ENCODE measurements around the gene RPS6KL1.

Gene RPS6KL1

GRCh38 chr14:74904635-74905503, 18.2 kb downstream of the RPS6KL1 start (continued):
- TF ChIP-seq CREB5 (CRISPR knock-in tag; IDR thresholded peaks at IDR 0.05; ENCODE audit: low read depth) (no peak), TCF4 (CRISPR knock-in tag; IDR thresholded peaks at IDR 0.05; ENCODE audit: borderline replicate concordance) (no peak), CSDC2 (CRISPR knock-in tag; IDR thresholded peaks at IDR 0.05) (no peak), ZNF8 (CRISPR knock-in tag; IDR thresholded peaks at IDR 0.05) (no peak)

GRCh38 chr14:74902941-74903705, 19.9 kb downstream of the RPS6KL1 start:
- TF ChIP-seq OSR1 (CRISPR knock-in tag; IDR thresholded peaks at IDR 0.05) (no peak), PPARA (CRISPR knock-in tag; IDR thresholded peaks at IDR 0.05; ENCODE audit: borderline replicate concordance) (no peak), ZNF70 (CRISPR knock-in tag; IDR thresholded peaks at IDR 0.05) (no peak), GLIS3 (CRISPR knock-in tag; IDR thresholded peaks at IDR 0.05) (no peak)
- ATAC-seq: no peak

- no peak for ATAC-seq
- TF ChIP-seq ZC3H10 (CRISPR knock-in tag; IDR thresholded peaks at IDR 0.05) (no peak), POU6F1 (CRISPR knock-in tag; IDR thresholded peaks at IDR 0.05; ENCODE audit: borderline replicate concordance, low read depth) (no peak), ZNF8 (CRISPR knock-in tag; IDR thresholded peaks at IDR 0.05) (no peak), CREB5 (CRISPR knock-in tag; IDR thresholded peaks at IDR 0.05; ENCODE audit: low read depth) (no peak), TOX (CRISPR knock-in tag; IDR thresholded peaks at IDR 0.05; ENCODE audit: borderline replicate concordance) (no peak), PATZ1 (CRISPR knock-in tag; IDR thresholded peaks at IDR 0.05; ENCODE audit: borderline replicate concordance) (no peak)
Measured at GRCh38 chr14:74898694-74899093, 24.4 kb downstream of the RPS6KL1 start.

- ATAC-seq: no peak
Measured at GRCh38 chr14:74898083-74898482, 25.0 kb downstream of the RPS6KL1 start.

More at GRCh38 chr14:74898083-74898482, 25.0 kb downstream of the RPS6KL1 start:
- no peak for TF ChIP-seq SNAI2 (CRISPR knock-in tag; IDR thresholded peaks at IDR 0.05)
- no peak for TF ChIP-seq ARNTL (CRISPR knock-in tag; IDR thresholded peaks at IDR 0.05; ENCODE audit: borderline replicate concordance, low read depth)
- no peak for TF ChIP-seq TSHZ2 (CRISPR knock-in tag; IDR thresholded peaks at IDR 0.05)
- no peak for TF ChIP-seq ZFP3 (CRISPR knock-in tag; IDR thresholded peaks at IDR 0.05)
- TF ChIP-seq BACH2 (CRISPR knock-in tag; IDR thresholded peaks at IDR 0.05; ENCODE audit: borderline replicate concordance): no peak
- TF ChIP-seq ZNF70 (CRISPR knock-in tag; IDR thresholded peaks at IDR 0.05): no peak
- no peak for TF ChIP-seq ZFP30 (CRISPR knock-in tag; IDR thresholded peaks at IDR 0.05)
- no peak for TF ChIP-seq PPARA (CRISPR knock-in tag; IDR thresholded peaks at IDR 0.05; ENCODE audit: borderline replicate concordance)

Data from SK-N-SH treated with all-trans-retinoic acid at 6 μM for 48 hours (cell line).